Measurements from ENCODE around the gene TMEM135.
"Not testable (repeated sequence)": the region's sequence is repeated elsewhere in the genome, so short reads cannot be mapped to it uniquely, and the experiment has no call there.

TMEM135 gene

DNA sequence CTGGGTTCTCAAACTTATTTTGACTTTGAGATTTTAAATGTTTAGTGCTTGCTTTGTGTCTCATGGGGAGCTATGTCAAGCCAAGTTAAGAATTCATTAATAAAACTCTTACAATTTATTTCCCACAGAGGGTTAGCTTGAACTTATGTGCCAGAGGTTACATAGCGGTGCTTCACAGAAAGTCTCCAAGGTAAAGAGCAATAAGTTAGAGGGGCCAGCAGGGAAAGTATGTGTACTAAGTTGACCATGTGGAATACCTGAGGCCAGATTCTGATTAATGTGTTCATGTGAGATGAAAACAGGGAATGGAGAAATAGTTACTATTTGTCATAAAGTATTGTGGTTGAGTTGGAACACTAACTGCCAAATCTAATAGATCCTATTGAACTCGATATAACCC, 149.3 kb downstream of the TMEM135 start:
- TF ChIP-seq, protein P1, sequence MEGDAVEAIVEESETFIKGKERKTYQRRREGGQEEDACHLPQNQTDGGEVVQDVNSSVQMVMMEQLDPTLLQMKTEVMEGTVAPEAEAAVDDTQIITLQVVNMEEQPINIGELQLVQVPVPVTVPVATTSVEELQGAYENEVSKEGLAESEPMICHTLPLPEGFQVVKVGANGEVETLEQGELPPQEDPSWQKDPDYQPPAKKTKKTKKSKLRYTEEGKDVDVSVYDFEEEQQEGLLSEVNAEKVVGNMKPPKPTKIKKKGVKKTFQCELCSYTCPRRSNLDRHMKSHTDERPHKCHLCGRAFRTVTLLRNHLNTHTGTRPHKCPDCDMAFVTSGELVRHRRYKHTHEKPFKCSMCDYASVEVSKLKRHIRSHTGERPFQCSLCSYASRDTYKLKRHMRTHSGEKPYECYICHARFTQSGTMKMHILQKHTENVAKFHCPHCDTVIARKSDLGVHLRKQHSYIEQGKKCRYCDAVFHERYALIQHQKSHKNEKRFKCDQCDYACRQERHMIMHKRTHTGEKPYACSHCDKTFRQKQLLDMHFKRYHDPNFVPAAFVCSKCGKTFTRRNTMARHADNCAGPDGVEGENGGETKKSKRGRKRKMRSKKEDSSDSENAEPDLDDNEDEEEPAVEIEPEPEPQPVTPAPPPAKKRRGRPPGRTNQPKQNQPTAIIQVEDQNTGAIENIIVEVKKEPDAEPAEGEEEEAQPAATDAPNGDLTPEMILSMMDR (IDR thresholded peaks at IDR 0.05; ENCODE audit: low read depth, low read length): no peak
- no peak overlapping the region for H3K4me3 ChIP-seq (ENCODE audit: low read depth, low read length)

DNA sequence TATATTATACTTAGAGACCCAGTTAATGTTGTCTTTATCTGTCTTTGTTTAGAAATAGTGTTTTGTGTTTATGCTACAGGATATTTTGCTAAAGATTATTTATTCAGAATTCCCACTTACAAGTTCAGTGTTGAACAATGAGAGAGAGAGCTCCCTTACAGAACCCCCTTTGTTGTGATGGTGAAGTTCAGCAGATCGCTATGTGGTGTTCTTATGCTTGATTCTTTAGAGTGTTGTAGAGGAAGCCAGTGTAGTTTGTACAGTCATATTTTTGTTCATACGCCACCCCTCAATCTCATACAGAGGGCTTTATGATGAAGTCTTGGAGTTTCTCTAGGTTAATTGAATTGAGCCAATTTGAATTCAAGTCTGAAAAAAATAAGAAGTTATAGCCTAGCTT, 150.2 kb downstream of the TMEM135 start:
- no peak overlapping the region for H3K4me3 ChIP-seq (ENCODE audit: low read depth, low read length)

DNA sequence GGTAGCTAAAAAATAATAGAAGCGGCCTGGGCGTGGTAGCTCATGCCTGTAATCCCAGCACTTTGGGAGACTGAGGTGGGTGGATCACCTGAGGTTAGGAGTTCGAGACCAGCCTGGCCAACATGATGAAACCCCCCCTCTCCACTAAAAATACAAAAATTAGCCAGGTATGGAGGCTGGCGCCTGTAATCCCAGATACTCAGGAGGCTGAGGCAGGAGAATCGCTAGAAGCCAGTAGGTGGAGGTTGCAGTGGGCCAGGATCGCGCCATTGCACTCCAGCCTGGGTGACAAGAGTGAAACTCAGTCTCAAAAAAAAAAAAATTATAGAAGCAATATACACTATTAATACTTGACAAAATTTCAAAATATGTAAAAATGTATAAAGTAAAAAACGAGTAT, 150.7 kb downstream of the TMEM135 start:
- H3K4me3 ChIP-seq (ENCODE audit: low read depth, low read length): not testable (repeated sequence)

More for the DNA sequence above, 150.2 kb downstream of the TMEM135 start:
- TF ChIP-seq, protein P1 (IDR thresholded peaks at IDR 0.05; ENCODE audit: low read depth, low read length): no peak

DNA sequence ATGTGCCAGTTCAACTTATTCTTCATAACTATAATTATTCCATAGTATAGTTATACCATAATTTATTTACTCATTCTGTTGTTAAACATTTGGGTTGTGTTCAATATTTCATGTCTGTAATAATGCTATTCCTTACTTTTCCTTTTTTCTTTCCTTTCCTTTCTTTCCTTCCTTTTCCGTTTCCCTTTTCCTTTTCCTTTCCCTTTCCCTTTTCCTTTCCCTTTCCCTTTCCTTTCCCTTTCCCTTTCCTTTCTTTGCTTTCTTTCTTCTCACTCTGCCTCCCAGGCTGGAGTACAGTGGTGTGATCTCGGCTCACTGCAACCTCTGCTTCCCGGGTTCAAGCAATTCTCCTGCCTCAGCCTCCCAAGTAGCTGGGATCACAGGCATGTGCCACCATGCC, 151.2 kb downstream of the TMEM135 start:
- H3K4me3 ChIP-seq (ENCODE audit: low read depth, low read length): not testable (repeated sequence)

DNA sequence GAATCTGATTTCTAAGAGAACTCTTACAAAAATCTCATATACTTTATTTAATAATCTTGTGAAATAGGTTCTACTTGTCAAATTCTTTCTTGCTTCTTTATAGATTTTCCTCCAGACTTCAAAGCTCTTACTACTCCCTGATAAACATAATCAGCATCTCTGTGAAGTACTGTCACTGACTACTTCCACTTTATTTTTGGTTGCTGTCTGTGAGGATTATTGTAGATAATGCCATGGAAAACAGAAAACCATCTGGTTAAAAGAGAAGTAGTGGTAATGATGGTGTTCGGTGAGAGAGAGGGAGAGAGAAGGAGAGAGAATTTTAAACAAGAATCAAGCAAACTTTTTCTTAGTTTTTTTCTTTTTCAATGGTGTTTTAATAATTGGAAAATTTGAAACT, 152.3 kb downstream of the TMEM135 start:
- H3K4me3 ChIP-seq (ENCODE audit: low read depth, low read length): no peak overlapping the region
- TF ChIP-seq, protein P1 (IDR thresholded peaks at IDR 0.05; ENCODE audit: low read depth, low read length): no peak

DNA sequence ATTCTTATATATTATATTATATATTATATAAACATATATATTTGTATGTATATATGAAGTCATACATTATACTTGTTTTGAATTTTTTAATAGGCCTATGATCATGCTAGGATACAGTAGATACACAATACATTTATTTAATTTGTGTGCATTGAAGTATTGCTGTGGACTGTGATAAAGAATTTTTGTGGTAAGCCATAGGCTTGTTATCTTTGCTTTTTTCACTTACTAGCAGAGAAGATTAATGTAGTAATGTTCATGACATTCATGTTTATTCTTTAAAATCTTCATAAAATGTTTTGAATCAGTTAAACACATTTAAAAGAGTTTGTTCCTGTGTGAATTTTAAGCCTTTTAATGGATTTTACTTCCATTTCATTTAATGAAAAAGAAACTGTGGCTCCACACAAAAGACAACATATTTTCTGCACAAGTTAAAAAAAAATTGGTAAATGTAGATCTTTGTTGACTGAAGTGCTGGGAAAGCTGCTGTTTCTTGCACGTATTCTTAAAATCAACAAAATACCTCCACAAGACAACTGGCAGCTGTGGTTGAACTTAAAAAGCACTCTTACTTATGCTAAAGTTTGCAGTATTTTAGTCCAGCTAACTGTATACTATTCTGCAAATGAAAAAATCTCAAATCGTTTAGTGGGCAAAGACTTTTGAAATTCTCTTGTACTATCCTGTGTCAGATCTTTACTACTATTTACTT, 156.2 kb downstream of the TMEM135 start:
- H3K4me3 ChIP-seq (ENCODE audit: low read depth, low read length): no peak overlapping the region
- TF ChIP-seq, protein P1 (IDR thresholded peaks at IDR 0.05; ENCODE audit: low read depth, low read length): no peak

DNA sequence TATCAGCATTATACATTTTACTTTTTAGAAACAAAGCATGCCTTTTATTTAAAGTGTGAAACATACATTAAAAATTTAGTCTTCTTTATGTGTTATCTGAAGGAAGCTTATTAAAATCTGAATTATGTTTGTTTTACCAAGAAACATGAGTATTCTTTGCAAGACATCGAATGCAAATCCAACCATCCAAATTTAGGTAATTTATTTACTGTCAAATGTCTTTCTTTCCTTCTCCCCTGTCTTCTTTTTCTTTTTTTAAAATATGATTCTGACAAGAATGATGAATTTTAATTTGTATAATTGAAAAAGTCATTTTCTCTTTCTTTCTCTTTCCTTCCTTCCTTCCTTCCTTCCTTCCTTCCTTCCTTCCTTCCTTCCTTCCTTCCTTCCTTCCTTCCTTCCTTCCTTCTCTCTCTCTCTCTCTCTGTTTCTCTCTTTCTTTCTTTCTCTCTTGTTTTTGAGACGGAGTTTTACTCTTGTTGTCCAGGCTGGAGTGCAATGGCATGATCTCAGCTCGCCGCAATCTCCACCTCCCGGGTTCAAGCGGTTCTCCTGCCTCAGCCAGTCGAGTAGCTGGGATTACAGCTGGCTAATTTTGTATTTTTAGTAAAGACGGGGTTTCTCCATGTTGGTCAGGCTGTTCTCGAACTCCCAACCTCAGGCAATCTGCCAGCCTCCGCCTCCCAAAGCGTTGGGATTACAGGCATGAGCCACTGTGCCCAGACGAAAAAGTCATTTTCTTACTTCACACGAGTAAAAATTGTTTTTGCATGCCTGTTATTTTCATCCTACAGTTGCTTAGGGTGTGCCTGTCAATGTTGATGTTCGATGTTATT, 157.5 kb downstream of the TMEM135 start:
- TF ChIP-seq, protein P1 (IDR thresholded peaks at IDR 0.05; ENCODE audit: low read depth, low read length): no peak

DNA sequence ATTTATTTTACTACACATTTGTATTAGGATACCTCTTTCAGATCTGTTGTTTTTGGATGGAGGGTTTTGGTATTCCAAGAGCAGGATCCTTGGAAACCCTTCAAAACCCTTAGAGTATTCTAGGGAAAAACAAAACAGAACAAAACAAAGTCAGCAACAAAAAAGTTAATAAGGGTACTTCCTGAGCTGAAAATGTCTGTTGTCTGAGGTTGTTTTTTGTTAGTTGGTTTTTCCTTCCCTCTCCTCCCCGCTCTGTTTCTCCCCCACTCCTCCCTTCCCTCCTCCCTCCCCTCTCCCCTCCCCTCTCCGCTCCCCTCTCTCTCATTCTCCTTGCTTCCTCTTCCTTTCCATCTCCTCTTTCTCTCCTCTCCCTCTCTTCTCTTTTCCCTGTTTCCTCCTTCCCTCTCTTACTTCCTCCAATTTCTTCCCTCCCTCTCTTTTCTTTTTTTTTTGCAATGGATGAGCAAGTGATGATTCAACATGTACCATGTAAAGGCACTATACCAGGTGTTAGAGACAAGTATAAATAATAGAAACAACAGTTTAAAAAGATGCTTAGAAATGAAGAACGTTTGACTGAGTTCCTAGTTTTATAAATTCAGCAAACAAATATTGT, 160.6 kb downstream of the TMEM135 start:
- H3K4me3 ChIP-seq (ENCODE audit: low read depth, low read length): no peak overlapping the region
- TF ChIP-seq, protein P1 (IDR thresholded peaks at IDR 0.05; ENCODE audit: low read depth, low read length): no peak

More for the DNA sequence above, 157.5 kb downstream of the TMEM135 start:
- H3K4me3 ChIP-seq (ENCODE audit: low read depth, low read length): no peak overlapping the region

Measured in WI38 (cell line).